Astrocyte (in vitro differentiated cells and primary cell): ENCODE measurements around the gene CABCOCO1. TPM values are rescaled to one million over a fixed set of nuclear protein-coding genes. Genes with fewer than 3 reads are reported as not detected.

ENCODE experiments used
- DNase-seq: peaks from one replicate; pipeline ENCODE4 v3.0.0-alpha.2; 2010; ENCODE audit warnings: low read depth
- FAIRE-seq: peaks from 2 replicates; lab custom pipeline; 2011; peaks lifted over from hg19 to GRCh38; lab: Jason Lieb, UNC
- H2AFZ ChIP-seq: 2 replicates; pipeline ENCODE4 v1.6.0; 2012; ENCODE audit warnings: low read depth, low read length, inconsistent platforms
- H3K27ac ChIP-seq: 2 replicates; pipeline ENCODE4 v1.5.1; 2011; ENCODE audit warnings: low read depth, low read length, inconsistent platforms
- H3K27me3 ChIP-seq: 2 replicates; pipeline ENCODE4 v1.6.0; 2011; ENCODE audit warnings: low read length, inconsistent platforms; ENCODE audit not compliant: insufficient read depth
- H3K36me3 ChIP-seq: 2 replicates; pipeline ENCODE4 v1.5.1; 2011; ENCODE audit warnings: low read length, inconsistent platforms; ENCODE audit not compliant: insufficient read depth
- H3K4me1 ChIP-seq: 2 replicates; pipeline ENCODE4 v1.5.1; 2011; ENCODE audit warnings: low read length, inconsistent platforms; ENCODE audit not compliant: insufficient read depth
- H3K4me2 ChIP-seq: 2 replicates; pipeline ENCODE4 v1.6.0; 2012; ENCODE audit warnings: low read length, inconsistent platforms
- H3K4me3 ChIP-seq: 2 replicates; pipeline ENCODE4 v1.5.1; 2011; ENCODE audit warnings: low read depth, mild to moderate bottlenecking, low read length, inconsistent platforms; ENCODE audit not compliant: insufficient read depth
- H3K79me2 ChIP-seq: 2 replicates; pipeline ENCODE4 v1.6.0; 2012; ENCODE audit warnings: mild to moderate bottlenecking, low read length, inconsistent platforms; ENCODE audit not compliant: insufficient read depth
- H3K9ac ChIP-seq: 2 replicates; pipeline ENCODE4 v1.6.0; 2012; ENCODE audit warnings: mild to moderate bottlenecking, low read length, inconsistent platforms
- H3K9me3 ChIP-seq: 2 replicates; pipeline ENCODE4 v1.5.1; 2012; ENCODE audit warnings: low read depth, mild to moderate bottlenecking, low read length, inconsistent platforms; ENCODE audit not compliant: insufficient read depth
- H4K20me1 ChIP-seq: 2 replicates; pipeline ENCODE4 v1.6.0; 2012; ENCODE audit warnings: low read length, inconsistent platforms; ENCODE audit not compliant: insufficient read depth
- H3K27ac Mint-ChIP-seq: one replicate; pipeline ENCODE4 v1.8.0; 2021; ENCODE audit warnings: mild to moderate bottlenecking, mixed read lengths; ENCODE audit not compliant: unreplicated experiment
- H3K27me3 Mint-ChIP-seq: one replicate; pipeline ENCODE4 v1.8.0; 2021; ENCODE audit warnings: low read depth, mixed read lengths; ENCODE audit not compliant: unreplicated experiment
- H3K36me3 Mint-ChIP-seq: one replicate; pipeline ENCODE4 v1.8.0; 2021; ENCODE audit warnings: low read depth, mixed read lengths; ENCODE audit not compliant: unreplicated experiment
- H3K4me1 Mint-ChIP-seq: one replicate; pipeline ENCODE4 v1.8.0; 2021; ENCODE audit warnings: low read depth, mixed read lengths; ENCODE audit not compliant: unreplicated experiment
- H3K4me3 Mint-ChIP-seq: one replicate; pipeline ENCODE4 v1.8.0; 2021; ENCODE audit warnings: mild to moderate bottlenecking, moderate library complexity, mixed read lengths; ENCODE audit not compliant: unreplicated experiment
- H3K9me3 Mint-ChIP-seq: one replicate; pipeline ENCODE4 v1.8.0; 2021; ENCODE audit warnings: mild to moderate bottlenecking, mixed read lengths; ENCODE audit not compliant: unreplicated experiment
- EZH2 ChIP-seq: IDR thresholded peaks from 2 replicates; pipeline ENCODE4 v1.6.1; 2012; ENCODE audit warnings: mild to moderate bottlenecking, low read length, inconsistent platforms; ENCODE audit not compliant: insufficient read depth
- total RNA-seq: library from RNA; stranded (reverse); gene quantifications from 2 replicates; pipeline ENCODE4 v1.2.1, GENCODE V29; 2021
- TF ChIP-seq, protein P1 (sequence below): IDR thresholded peaks from 2 replicates; pipeline ENCODE4 v1.5.1; 2011; ENCODE audit warnings: low read depth, mild to moderate bottlenecking, inconsistent platforms, low read length, moderate library complexity; ENCODE audit not compliant: insufficient read depth

CABCOCO1 gene
- total RNA-seq, 1 donor from 2014 or later = 0.23 TPM

DNA sequence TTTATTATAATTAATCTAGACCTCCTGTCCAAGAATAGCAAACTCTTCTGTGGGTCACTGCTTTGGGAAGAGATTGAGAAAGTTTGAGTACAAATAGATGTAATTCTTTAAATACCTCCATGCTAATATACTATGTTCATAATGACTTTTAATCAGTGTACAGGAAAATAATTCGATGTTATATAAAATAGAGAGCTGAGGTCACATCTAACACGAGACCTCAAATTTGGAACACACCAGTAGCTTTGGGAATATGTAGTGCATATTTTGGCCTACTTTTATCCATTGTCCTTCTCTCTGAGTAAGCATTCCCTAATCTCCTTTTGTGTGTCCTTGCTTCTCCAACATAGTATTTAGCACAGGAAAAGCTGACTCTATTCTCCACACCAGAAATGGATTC, 27.3 kb upstream of the CABCOCO1 start:
- no peak overlapping the region for H3K4me3 Mint-ChIP-seq
- Histone ChIP-seq H3K4me2 (peak overlapping the region; percentile 6), H3K9ac (no peak overlapping the region), H3K27me3 (no peaks in the 10 kb centered on the region), H3K9me3 (no peaks in the 10 kb centered on the region), H3K36me3 (no peaks in the 10 kb centered on the region), H3K4me1 (peaks cover 21% of the 10 kb centered on the region), H4K20me1 (no peaks in the 10 kb centered on the region), H3K27ac (peak overlapping the region; percentile 41), H2AFZ (no peak overlapping the region), H3K79me2 (no peaks in the 10 kb centered on the region), H3K4me3 (no peak overlapping the region)
- no peak for FAIRE-seq
- H3K9me3 Mint-ChIP-seq = no peaks in the 10 kb centered on the region
- no peaks in the 10 kb centered on the region for H3K36me3 Mint-ChIP-seq
- DNase-seq = peak; percentile 50
- TF ChIP-seq, protein P1, sequence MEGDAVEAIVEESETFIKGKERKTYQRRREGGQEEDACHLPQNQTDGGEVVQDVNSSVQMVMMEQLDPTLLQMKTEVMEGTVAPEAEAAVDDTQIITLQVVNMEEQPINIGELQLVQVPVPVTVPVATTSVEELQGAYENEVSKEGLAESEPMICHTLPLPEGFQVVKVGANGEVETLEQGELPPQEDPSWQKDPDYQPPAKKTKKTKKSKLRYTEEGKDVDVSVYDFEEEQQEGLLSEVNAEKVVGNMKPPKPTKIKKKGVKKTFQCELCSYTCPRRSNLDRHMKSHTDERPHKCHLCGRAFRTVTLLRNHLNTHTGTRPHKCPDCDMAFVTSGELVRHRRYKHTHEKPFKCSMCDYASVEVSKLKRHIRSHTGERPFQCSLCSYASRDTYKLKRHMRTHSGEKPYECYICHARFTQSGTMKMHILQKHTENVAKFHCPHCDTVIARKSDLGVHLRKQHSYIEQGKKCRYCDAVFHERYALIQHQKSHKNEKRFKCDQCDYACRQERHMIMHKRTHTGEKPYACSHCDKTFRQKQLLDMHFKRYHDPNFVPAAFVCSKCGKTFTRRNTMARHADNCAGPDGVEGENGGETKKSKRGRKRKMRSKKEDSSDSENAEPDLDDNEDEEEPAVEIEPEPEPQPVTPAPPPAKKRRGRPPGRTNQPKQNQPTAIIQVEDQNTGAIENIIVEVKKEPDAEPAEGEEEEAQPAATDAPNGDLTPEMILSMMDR = no peak
- no peak for TF ChIP-seq EZH2
- peaks cover 4% of the 10 kb centered on the region for H3K4me1 Mint-ChIP-seq
- H3K27me3 Mint-ChIP-seq = no peaks in the 10 kb centered on the region
- H3K27ac Mint-ChIP-seq = no peak overlapping the region

DNA sequence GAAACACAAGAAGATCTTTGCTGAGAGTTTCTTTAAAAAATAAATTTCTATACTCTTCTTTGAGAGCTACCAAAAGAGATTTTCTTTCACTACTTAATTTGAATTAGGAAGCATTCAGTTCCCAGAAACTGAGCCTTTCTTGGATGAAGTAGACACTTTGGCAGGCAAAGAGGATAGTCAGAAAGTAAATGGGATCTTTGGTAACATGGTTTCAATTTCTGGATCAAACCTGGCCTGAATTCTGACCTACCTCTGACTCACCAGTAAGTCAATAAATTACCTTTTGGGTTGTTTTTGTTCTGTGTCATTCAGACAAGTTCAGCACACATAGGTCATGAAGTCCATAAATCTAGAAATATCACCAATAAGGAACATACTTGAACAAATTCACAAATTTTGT, 26.8 kb upstream of the CABCOCO1 start:
- Histone ChIP-seq H4K20me1 (no peaks in the 10 kb centered on the region), H3K36me3 (no peaks in the 10 kb centered on the region), H3K4me2 (peak overlapping the region; percentile 6), H3K4me3 (no peak overlapping the region), H3K9me3 (no peaks in the 10 kb centered on the region), H3K27me3 (no peaks in the 10 kb centered on the region), H3K9ac (no peak overlapping the region), H3K4me1 (peaks cover 21% of the 10 kb centered on the region), H2AFZ (no peak overlapping the region), H3K27ac (peak overlapping the region; percentile 41), H3K79me2 (no peaks in the 10 kb centered on the region)
- TF ChIP-seq, protein P1 = no peak
- TF ChIP-seq EZH2 = no peak
- FAIRE-seq (peak; percentile 39), DNase-seq (peak; percentile 81)
- H3K36me3 Mint-ChIP-seq = no peaks in the 10 kb centered on the region
- no peak overlapping the region for H3K27ac Mint-ChIP-seq
- H3K9me3 Mint-ChIP-seq = no peaks in the 10 kb centered on the region
- no peaks in the 10 kb centered on the region for H3K27me3 Mint-ChIP-seq
- peaks cover 4% of the 10 kb centered on the region for H3K4me1 Mint-ChIP-seq
- no peak overlapping the region for H3K4me3 Mint-ChIP-seq

DNA sequence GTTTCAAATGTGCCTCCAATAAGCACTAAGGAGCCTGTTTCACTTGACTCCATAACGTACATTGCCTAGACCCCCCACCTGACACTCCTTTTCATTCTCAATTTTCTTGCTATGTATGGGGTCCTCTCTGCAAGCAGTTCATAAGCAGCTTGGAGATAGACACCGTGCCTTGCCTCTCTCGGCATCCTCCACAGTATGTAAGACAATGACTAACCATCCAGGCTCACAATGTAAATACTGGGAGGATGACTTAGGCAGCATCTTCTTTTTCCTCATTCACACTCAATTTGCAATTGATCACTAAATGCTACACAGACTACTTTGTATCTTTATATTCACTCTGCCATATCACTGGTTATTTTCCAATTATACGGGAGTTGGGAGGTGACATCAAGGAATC, 22.8 kb upstream of the CABCOCO1 start:
- no peaks in the 10 kb centered on the region for H3K27me3 Mint-ChIP-seq
- Histone ChIP-seq H3K36me3 (no peaks in the 10 kb centered on the region), H3K4me1 (peaks cover 23% of the 10 kb centered on the region), H2AFZ (no peak overlapping the region), H3K79me2 (no peaks in the 10 kb centered on the region), H3K27ac (no peak overlapping the region), H3K27me3 (no peaks in the 10 kb centered on the region), H3K9ac (no peak overlapping the region), H3K9me3 (no peaks in the 10 kb centered on the region), H3K4me3 (no peak overlapping the region), H4K20me1 (no peaks in the 10 kb centered on the region), H3K4me2 (no peak overlapping the region)
- no peak for FAIRE-seq
- TF ChIP-seq, protein P1 = no peak
- no peak for TF ChIP-seq EZH2
- no peaks in the 10 kb centered on the region for H3K36me3 Mint-ChIP-seq
- peaks cover 12% of the 10 kb centered on the region for H3K4me1 Mint-ChIP-seq
- no peak for DNase-seq
- no peak overlapping the region for H3K4me3 Mint-ChIP-seq
- H3K9me3 Mint-ChIP-seq = no peaks in the 10 kb centered on the region
- no peak overlapping the region for H3K27ac Mint-ChIP-seq
